Nephron progenitor cell (in vitro differentiated cells): Measurements from ENCODE around the gene PALD1.
"Not testable (repeated sequence)": the region's sequence is repeated elsewhere in the genome, so short reads cannot be mapped to it uniquely, and the experiment has no call there.

Experiments
- DNase-seq: peaks from one replicate; pipeline ENCODE4 v3.0.0; 2021
- H3K27ac Mint-ChIP-seq: 2 replicates; pipeline ENCODE4 v1.8.0; 2021; ENCODE audit warnings: mild to moderate bottlenecking, moderate library complexity, mixed read lengths
- H3K27me3 Mint-ChIP-seq: 2 replicates; pipeline ENCODE4 v1.8.0; 2021; ENCODE audit warnings: mild to moderate bottlenecking, low read depth, mixed read lengths; ENCODE audit not compliant: poor library complexity
- H3K36me3 Mint-ChIP-seq: 2 replicates; pipeline ENCODE4 v1.8.0; 2021; ENCODE audit warnings: low read depth, mixed read lengths
- H3K4me1 Mint-ChIP-seq: 2 replicates; pipeline ENCODE4 v1.8.0; 2021; ENCODE audit warnings: mixed read lengths
- H3K4me3 Mint-ChIP-seq: 2 replicates; pipeline ENCODE4 v1.8.0; 2021; ENCODE audit warnings: mild to moderate bottlenecking, moderate library complexity, mixed read lengths
- H3K9me3 Mint-ChIP-seq: 2 replicates; pipeline ENCODE4 v1.8.0; 2021; ENCODE audit warnings: mild to moderate bottlenecking, moderate library complexity, mixed read lengths
- TF ChIP-seq, protein P1 (sequence below): fragments of 200-600 bp; sonication (generic); IDR thresholded peaks from 2 replicates; pipeline ENCODE4 v1.5.0; 2021; ENCODE audit warnings: antibody characterized with exemption

PALD1 gene

DNA sequence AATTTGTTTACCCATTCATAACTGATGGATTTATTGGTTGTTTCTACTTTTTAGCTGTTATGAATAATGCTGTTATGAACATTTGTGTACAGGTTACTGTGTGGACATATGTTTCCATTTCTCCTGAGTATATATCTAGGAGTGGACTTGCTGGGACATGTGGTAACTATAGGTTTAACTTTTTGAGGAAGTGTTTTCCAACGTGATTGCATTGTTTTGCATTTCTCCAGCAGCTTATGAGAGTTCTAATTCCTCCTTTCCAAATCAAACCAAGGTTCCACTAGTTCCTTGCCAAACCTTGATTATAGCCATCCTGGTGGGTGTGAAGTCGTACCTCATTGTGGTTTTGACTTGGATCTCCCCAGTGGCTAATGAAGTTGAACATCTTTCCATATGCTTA, 126.6 kb downstream of the PALD1 start:
- no peaks in the 10 kb centered on the region for H3K4me1 Mint-ChIP-seq

DNA sequence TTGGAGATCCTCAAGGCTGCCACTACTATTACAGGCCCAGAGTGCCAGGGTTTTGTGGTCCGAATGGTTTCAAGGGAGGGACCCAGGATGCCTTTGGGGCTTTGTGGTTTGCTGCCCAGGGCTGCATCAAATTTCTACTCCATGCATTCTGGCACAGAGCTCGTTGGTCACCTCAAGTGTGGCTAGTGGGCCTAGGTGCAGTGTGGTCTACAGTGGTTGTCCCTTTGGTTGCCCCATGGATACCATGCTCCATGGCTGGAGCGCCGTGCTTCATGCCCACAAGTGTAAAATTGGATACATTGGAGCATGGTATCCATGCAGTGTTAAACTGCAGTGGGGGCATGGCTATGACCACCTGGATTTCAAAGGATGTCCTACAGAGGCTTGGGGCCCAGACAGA, 129.4 kb downstream of the PALD1 start:
- Mint-ChIP-seq H3K36me3 (no peaks in the 10 kb centered on the region), H3K4me1 (no peaks in the 10 kb centered on the region), H3K27ac (no peak overlapping the region), H3K9me3 (peaks cover 10% of the 10 kb centered on the region), H3K27me3 (no peaks in the 10 kb centered on the region), H3K4me3 (no peak overlapping the region)
- TF ChIP-seq, protein P1, sequence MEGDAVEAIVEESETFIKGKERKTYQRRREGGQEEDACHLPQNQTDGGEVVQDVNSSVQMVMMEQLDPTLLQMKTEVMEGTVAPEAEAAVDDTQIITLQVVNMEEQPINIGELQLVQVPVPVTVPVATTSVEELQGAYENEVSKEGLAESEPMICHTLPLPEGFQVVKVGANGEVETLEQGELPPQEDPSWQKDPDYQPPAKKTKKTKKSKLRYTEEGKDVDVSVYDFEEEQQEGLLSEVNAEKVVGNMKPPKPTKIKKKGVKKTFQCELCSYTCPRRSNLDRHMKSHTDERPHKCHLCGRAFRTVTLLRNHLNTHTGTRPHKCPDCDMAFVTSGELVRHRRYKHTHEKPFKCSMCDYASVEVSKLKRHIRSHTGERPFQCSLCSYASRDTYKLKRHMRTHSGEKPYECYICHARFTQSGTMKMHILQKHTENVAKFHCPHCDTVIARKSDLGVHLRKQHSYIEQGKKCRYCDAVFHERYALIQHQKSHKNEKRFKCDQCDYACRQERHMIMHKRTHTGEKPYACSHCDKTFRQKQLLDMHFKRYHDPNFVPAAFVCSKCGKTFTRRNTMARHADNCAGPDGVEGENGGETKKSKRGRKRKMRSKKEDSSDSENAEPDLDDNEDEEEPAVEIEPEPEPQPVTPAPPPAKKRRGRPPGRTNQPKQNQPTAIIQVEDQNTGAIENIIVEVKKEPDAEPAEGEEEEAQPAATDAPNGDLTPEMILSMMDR = no peak
- DNase-seq = no peak

More for the DNA sequence above, 126.6 kb downstream of the PALD1 start:
- Mint-ChIP-seq H3K36me3 (no peaks in the 10 kb centered on the region), H3K4me3 (no peak overlapping the region), H3K9me3 (peaks cover 4% of the 10 kb centered on the region), H3K27ac (no peak overlapping the region), H3K27me3 (peaks cover 4% of the 10 kb centered on the region)
- no peak for DNase-seq
- TF ChIP-seq, protein P1 = no peak

DNA sequence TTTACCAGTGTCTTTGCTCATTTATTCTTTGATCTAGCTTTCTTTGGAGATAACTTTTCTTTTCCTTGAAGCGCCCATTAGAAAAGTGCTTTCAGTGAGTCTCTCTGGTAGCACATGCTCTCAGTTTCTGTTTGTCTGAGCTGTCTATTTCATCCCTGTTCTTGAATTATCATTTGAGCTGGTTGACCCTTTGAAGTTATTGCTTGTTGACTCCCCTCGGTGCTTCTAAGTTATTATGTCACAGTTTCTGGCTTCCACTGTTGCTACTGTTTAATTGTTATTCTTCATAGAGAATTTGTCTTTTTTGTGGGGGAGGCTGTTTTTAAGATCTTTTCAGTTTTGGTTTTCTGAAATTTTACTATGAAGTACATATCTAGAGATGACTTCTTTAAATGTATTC, 135.4 kb downstream of the PALD1 start:
- Mint-ChIP-seq H3K27me3 (peaks cover 4% of the 10 kb centered on the region), H3K4me1 (no peaks in the 10 kb centered on the region), H3K4me3 (no peak overlapping the region), H3K36me3 (peaks cover 4% of the 10 kb centered on the region), H3K9me3 (peaks cover 35% of the 10 kb centered on the region), H3K27ac (no peak overlapping the region)
- DNase-seq = no peak
- TF ChIP-seq, protein P1 = no peak

DNA sequence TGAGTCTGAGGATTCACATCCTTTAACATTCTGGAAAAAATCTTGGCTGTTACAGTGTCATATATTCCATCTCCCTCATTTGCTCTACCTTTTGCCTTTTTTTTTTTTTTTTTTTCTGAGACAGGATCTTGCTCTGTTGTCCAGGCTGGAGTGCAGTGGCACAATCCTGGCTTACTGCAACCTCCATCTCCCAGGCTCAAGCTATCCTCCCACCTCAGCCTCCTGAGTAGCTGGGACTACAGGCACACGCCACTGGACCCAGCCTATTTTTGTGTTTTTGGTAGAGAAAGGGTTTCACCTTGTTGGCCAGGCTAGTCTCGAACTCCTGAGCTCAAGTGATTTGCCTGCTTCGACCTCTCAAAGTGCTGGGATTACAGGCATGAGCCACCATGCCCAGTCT, 135.8 kb downstream of the PALD1 start:
- not testable (repeated sequence) for DNase-seq, H3K27ac Mint-ChIP-seq, H3K4me1 Mint-ChIP-seq, H3K36me3 Mint-ChIP-seq, H3K27me3 Mint-ChIP-seq, H3K4me3 Mint-ChIP-seq
- H3K9me3 Mint-ChIP-seq = peaks cover 39% of the 10 kb centered on the region

DNA sequence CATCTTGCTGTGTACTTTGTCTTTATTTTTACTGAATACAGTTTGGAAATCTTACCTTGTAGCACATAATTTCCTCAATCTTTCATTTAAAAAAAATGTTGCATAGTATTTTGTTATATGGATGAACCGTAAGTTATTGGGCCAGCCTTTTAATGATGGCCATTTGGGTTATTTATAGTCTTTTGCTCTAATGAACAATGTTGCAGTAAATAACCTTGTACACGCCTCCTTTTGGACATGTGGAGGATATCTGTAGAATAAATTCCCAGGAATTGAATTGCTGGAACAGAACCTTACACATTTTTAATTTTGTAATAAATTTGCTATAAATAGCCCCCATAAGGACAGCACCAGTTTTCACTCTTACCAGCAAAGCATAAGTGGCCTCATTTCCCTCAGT, 136.6 kb downstream of the PALD1 start:
- Mint-ChIP-seq H3K9me3 (peaks cover 47% of the 10 kb centered on the region), H3K27ac (no peak overlapping the region), H3K27me3 (peaks cover 4% of the 10 kb centered on the region), H3K4me3 (no peak overlapping the region), H3K4me1 (no peaks in the 10 kb centered on the region), H3K36me3 (peaks cover 16% of the 10 kb centered on the region)
- DNase-seq = no peak
- TF ChIP-seq, protein P1 = no peak

DNA sequence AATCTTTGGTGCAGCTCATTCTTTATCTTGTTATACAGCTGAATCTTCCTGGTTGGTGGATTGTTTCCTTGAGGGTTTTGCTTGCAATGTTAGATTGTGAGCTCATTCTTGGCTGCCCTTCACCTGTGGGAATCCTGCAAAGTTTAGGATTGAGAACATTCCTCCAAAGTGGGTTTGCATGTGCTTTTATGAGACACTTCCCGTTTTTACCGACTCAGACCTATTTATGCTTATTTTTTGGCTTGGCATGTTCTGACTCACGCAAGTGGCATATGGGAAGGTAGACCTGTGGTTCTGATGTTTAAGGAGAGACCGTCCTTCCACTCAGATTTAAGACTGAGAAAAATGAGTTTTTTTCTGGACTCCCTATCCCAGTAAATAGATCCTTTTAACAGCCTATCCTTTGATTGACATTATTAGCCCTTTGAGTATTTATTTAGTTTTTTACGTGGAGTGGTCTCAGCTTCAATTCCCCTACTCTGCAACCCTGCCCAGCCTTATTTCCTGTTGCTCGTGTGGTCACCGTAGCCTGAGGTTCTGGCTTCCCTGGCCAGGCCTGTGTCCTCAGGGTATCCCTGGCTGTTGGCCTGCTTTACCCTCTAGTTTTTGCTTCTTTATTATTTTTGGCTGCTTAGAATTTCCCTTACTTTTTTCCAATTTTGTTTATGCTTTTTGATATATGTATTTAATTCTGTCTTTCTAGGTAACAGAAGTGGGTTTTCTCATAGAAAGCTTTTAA, 137.4 kb downstream of the PALD1 start:
- H3K9me3 Mint-ChIP-seq = peaks cover 54% of the 10 kb centered on the region
- H3K36me3 Mint-ChIP-seq = peaks cover 22% of the 10 kb centered on the region
- no peaks in the 10 kb centered on the region for H3K4me1 Mint-ChIP-seq
- DNase-seq = no peak
- TF ChIP-seq, protein P1 = no peak
- H3K27me3 Mint-ChIP-seq = peaks cover 4% of the 10 kb centered on the region
- H3K27ac Mint-ChIP-seq = no peak overlapping the region
- H3K4me3 Mint-ChIP-seq = no peak overlapping the region
